Peyer's patch (tissue), 4 donors: ENCODE measurements around the gene FFAR1. TPM values are rescaled to one million over a fixed set of nuclear protein-coding genes. Genes with fewer than 3 reads are reported as not detected.

Experiments used
- DNase-seq, 3 donors: peaks; one replicate each; pipeline ENCODE4 v3.0.0-alpha.2; 2017 to 2019
- H3K27ac ChIP-seq, 4 donors: fragments of 200-600 bp; sonication (generic); one replicate each; pipeline ENCODE4 v1.5.1; 2016 to 2019
- H3K27me3 ChIP-seq, 2 donors: fragments of 200-600 bp; sonication (generic); one replicate each; pipeline ENCODE4 v1.5.1; 2019
- H3K36me3 ChIP-seq, 3 donors: fragments of 200-600 bp; sonication (generic); one replicate each; pipeline ENCODE4 v1.5.1; 2016 to 2019
- H3K4me1 ChIP-seq, 4 donors: fragments of 200-600 bp; sonication (generic); one replicate each; pipeline ENCODE4 v1.5.1; 2016 to 2019
- H3K4me3 ChIP-seq, 4 donors: fragments of 200-600 bp; sonication (generic); 1 replicate in 3 of 4; 2 replicates in 1 of 4; pipeline ENCODE4 v1.5.1; 2016 to 2019; ENCODE audit warnings: mild to moderate bottlenecking in 1 of 4
- H3K9me3 ChIP-seq, 4 donors: fragments of 200-600 bp; sonication (generic); one replicate each; pipeline ENCODE4 v1.5.1; 2016 to 2019; ENCODE audit warnings: mild to moderate bottlenecking in 1 of 4
- CTCF ChIP-seq, 6 experiments: fragments of 450-650 bp in 4 of 6; fragments of 200-600 bp in 2 of 6; sonication (generic) in 1 of 6; IDR thresholded peaks; one replicate each; pipeline ENCODE4 v1.5.1; 2017 to 2019; ENCODE audit warnings: antibody characterized with exemption in 6 of 6, mild to moderate bottlenecking in 3 of 6, moderate library complexity in 1 of 6
- POLR2A ChIP-seq, 2 donors: fragments of 450-650 bp; IDR thresholded peaks; one replicate each; pipeline ENCODE4 v1.5.1; 2017; ENCODE audit warnings: antibody characterized with exemption in 2 of 2, mild to moderate bottlenecking in 2 of 2, moderate library complexity in 2 of 2
- total RNA-seq, 4 donors: library from RNA; depleted of rRNA; stranded (reverse); fragments of >200 nt; gene quantifications; one replicate each; pipeline ENCODE4 v1.1.0, GENCODE V29; 2016

The FFAR1 gene
- total RNA-seq, 4 donors from 2014 or later = 0.66 to 1.6 TPM; not detected in 2

- H3K36me3 ChIP-seq = no peaks in the 10 kb centered on the region
- H3K4me1 ChIP-seq = peaks cover 0 to 20% (median 4%) of the 10 kb centered on the region in 4 donors
- TF ChIP-seq CTCF (IDR thresholded peaks at IDR 0.05) (no peak), POLR2A (IDR thresholded peaks at IDR 0.05) (no peak)
- H3K4me3 ChIP-seq = no peak overlapping the region
- DNase-seq = no peak
- H3K27me3 ChIP-seq = no peaks in the 10 kb centered on the region
- no peak overlapping the region for H3K27ac ChIP-seq
- H3K9me3 ChIP-seq = no peaks in the 10 kb centered on the region
These were observed 5.3 kb upstream of the FFAR1 start for GRCh38 chr19:35342430-35342829.

GRCh38 chr19:35344511-35345031, 3.1 kb upstream of the FFAR1 start:
- Histone ChIP-seq H3K4me3 (no peak overlapping the region), H3K9me3 (no peaks in the 10 kb centered on the region), H3K27me3 (no peaks in the 10 kb centered on the region), H3K27ac (no peak overlapping the region), H3K36me3 (no peaks in the 10 kb centered on the region), H3K4me1 (peaks cover 0 to 27% (median 9%) of the 10 kb centered on the region in 4 donors)
- TF ChIP-seq CTCF (IDR thresholded peaks at IDR 0.05) = no peak
- no peak for TF ChIP-seq POLR2A (IDR thresholded peaks at IDR 0.05)
- DNase-seq = peak in 2 of 3 donors; percentile 9 to 38

- TF ChIP-seq POLR2A (IDR thresholded peaks at IDR 0.05) = no peak
- Histone ChIP-seq H3K9me3 (no peaks in the 10 kb centered on the region), H3K4me1 (peaks cover 0 to 27% (median 9%) of the 10 kb centered on the region in 4 donors), H3K27me3 (no peaks in the 10 kb centered on the region), H3K27ac (peak overlapping the region in 1 of 4 donors; percentile 77), H3K36me3 (no peaks in the 10 kb centered on the region), H3K4me3 (no peak overlapping the region)
- peak; percentile 20 to 45 (median 39) for DNase-seq
These were observed 2.0 kb upstream of the FFAR1 start for GRCh38 chr19:35345671-35346111.

- H3K27me3 ChIP-seq = no peaks in the 10 kb centered on the region
- no peak for TF ChIP-seq POLR2A (IDR thresholded peaks at IDR 0.05)
- no peak for TF ChIP-seq CTCF (IDR thresholded peaks at IDR 0.05)
- H3K36me3 ChIP-seq = no peaks in the 10 kb centered on the region
- peak overlapping the region in 3 of 4 donors; percentile 8 to 77 (median 57) for H3K27ac ChIP-seq
- peak overlapping the region in 1 of 4 donors; percentile 3 for H3K4me3 ChIP-seq
- peak; percentile 46 to 90 (median 76) for DNase-seq
- peaks cover 0 to 27% (median 9%) of the 10 kb centered on the region in 4 donors for H3K4me1 ChIP-seq
- no peaks in the 10 kb centered on the region for H3K9me3 ChIP-seq
These were observed 1.3 kb upstream of the FFAR1 start for GRCh38 chr19:35346193-35347052.

GRCh38 chr19:35347930-35348298, 212 bp downstream of the FFAR1 start:
- H3K4me1 ChIP-seq = peaks cover 0 to 31% (median 9%) of the 10 kb centered on the region in 4 donors
- TF ChIP-seq CTCF (IDR thresholded peaks at IDR 0.05) (no peak), POLR2A (IDR thresholded peaks at IDR 0.05) (no peak)
- peak in 1 of 3 donors; percentile 11 for DNase-seq
- H3K9me3 ChIP-seq = no peaks in the 10 kb centered on the region
- no peak overlapping the region for H3K4me3 ChIP-seq
- no peaks in the 10 kb centered on the region for H3K36me3 ChIP-seq
- H3K27me3 ChIP-seq = no peaks in the 10 kb centered on the region
- H3K27ac ChIP-seq = peak overlapping the region in 1 of 4 donors; percentile 77
